Measurements from ENCODE around the gene GP9. TPM values are rescaled to one million over a fixed set of nuclear protein-coding genes. Genes with fewer than 3 reads are reported as not detected.

Gene GP9
- total RNA-seq, 4 donors from 2014 or later: 0.35 TPM; not detected in 3

DNA sequence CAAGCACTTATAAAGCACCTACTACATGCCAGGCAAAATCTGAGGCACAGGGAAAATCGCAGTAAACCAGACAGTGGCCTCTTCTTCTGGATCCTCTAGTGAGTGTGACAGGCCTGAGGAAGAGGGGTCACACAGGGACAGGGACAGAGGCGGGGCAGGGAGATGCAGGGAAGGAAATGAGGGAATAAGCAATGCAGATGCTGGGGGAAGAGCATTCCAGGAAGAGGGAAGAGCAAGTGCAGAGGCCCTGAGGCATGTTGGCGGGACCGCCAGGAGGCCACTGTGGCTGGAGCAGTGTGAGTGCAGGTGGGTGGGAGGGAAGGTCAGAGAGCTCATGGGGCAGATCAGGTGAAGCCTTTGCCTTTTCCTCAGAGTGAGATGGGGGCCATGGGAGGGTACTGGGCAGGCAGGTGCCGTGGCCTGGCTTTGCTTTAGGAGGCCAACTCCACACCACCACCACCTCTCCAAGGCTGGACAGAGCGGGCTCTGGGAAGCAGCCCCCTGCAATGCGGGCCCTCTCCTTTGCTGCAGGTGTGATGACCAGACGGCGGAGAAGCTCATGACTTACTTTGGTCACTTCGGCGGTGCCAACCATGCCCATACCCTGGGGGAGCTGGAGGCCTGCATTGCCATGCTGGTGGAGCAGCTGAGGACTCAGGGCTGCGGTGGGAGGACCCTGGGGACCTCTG lies 26.8 kb upstream of the GP9 start:
- no peaks in the 10 kb centered on the region for H3K27me3 ChIP-seq
- intact Hi-C loops (cut with DNase I; ENCODE audit: low total_unique reads): no loop called here
- no peak for DNase-seq

DNA sequence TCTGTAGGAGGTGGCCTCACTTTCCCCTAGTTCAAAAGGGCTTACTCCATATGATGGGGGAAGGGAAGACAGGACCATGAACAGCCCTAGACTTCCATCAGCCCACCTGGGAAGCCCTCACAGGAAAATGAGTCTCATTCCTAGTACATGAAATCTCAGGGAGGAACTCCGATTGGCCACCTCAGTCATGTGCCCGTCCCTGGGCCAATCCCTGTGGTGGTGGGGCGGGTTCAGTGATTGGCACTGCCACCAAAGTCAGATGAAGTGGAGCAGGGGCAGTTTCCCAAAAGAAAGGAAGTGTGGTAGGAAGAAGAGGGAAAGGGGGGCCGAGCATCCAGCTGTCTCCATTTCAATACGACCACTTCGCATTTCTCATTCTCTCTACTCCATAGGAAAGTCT lies 25.9 kb upstream of the GP9 start:
- H3K36me3 ChIP-seq: no peaks in the 10 kb centered on the region
- H3K4me3 ChIP-seq: no peak overlapping the region
- no peaks in the 10 kb centered on the region for H3K4me1 ChIP-seq
- DNase-seq: no peak
- intact Hi-C loops (cut with DNase I; ENCODE audit: low total_unique reads): no loop called here
- no peaks in the 10 kb centered on the region for H3K9me3 ChIP-seq
- no peak overlapping the region for H3K27ac ChIP-seq
- no peaks in the 10 kb centered on the region for H3K27me3 ChIP-seq
- TF ChIP-seq, protein P1, sequence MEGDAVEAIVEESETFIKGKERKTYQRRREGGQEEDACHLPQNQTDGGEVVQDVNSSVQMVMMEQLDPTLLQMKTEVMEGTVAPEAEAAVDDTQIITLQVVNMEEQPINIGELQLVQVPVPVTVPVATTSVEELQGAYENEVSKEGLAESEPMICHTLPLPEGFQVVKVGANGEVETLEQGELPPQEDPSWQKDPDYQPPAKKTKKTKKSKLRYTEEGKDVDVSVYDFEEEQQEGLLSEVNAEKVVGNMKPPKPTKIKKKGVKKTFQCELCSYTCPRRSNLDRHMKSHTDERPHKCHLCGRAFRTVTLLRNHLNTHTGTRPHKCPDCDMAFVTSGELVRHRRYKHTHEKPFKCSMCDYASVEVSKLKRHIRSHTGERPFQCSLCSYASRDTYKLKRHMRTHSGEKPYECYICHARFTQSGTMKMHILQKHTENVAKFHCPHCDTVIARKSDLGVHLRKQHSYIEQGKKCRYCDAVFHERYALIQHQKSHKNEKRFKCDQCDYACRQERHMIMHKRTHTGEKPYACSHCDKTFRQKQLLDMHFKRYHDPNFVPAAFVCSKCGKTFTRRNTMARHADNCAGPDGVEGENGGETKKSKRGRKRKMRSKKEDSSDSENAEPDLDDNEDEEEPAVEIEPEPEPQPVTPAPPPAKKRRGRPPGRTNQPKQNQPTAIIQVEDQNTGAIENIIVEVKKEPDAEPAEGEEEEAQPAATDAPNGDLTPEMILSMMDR (IDR thresholded peaks at IDR 0.05): no peak
- TF ChIP-seq POLR2A (IDR thresholded peaks at IDR 0.05): no peak

More for the DNA sequence above, 26.8 kb upstream of the GP9 start:
- Histone ChIP-seq H3K4me1 (no peaks in the 10 kb centered on the region), H3K27ac (no peak overlapping the region), H3K36me3 (no peaks in the 10 kb centered on the region), H3K4me3 (no peak overlapping the region), H3K9me3 (no peaks in the 10 kb centered on the region)
- no peak for TF ChIP-seq POLR2A (IDR thresholded peaks at IDR 0.05)

DNA sequence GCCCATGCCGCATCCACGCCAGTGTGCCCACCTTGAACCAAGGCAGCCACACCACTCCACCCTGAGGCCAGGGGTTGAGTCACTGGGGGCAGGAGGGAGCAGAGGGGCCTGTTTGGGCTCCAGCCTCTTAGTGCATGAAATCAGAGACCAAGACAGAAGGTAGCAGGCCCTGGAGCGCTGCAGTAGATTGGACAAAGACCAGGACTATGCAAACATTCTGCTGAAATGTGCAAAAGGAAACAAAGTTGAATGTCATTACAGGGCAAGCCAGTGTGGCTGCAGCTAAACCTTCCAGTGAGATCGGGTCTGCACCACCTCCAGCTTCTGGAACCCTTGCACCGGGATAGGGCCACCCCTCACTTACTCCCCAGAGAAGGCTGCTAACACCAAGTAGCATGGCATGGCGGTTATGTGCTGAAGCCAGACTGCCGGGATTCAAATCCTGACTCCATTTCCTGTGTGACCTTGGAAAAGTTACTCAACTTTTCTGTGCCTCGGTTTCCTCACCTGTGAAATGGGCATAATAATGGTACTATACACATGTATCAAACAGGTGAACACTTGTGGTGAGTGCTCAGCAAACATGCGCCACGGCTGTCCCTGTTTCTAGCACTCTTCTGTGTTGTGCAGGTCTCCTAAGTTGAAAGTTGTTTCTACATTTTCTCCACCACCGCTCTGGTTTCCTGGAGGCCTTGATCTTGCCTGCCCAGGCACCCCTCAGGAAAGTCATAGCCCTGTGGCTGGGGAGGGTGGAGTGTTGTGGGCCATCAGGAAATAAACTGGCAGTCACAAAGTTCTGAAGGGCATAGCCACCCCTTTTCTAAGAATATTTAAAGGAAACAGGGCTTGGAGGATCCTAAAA lies 25.0 kb upstream of the GP9 start:
- Histone ChIP-seq H3K36me3 (no peaks in the 10 kb centered on the region), H3K27ac (no peak overlapping the region), H3K9me3 (no peaks in the 10 kb centered on the region), H3K4me3 (no peak overlapping the region), H3K27me3 (no peaks in the 10 kb centered on the region), H3K4me1 (no peaks in the 10 kb centered on the region)
- no peak for DNase-seq
- TF ChIP-seq, protein P1 (IDR thresholded peaks at IDR 0.05): no peak
- no peak for TF ChIP-seq POLR2A (IDR thresholded peaks at IDR 0.05)
- intact Hi-C loops (cut with DNase I; ENCODE audit: low total_unique reads): no loop called here

DNA sequence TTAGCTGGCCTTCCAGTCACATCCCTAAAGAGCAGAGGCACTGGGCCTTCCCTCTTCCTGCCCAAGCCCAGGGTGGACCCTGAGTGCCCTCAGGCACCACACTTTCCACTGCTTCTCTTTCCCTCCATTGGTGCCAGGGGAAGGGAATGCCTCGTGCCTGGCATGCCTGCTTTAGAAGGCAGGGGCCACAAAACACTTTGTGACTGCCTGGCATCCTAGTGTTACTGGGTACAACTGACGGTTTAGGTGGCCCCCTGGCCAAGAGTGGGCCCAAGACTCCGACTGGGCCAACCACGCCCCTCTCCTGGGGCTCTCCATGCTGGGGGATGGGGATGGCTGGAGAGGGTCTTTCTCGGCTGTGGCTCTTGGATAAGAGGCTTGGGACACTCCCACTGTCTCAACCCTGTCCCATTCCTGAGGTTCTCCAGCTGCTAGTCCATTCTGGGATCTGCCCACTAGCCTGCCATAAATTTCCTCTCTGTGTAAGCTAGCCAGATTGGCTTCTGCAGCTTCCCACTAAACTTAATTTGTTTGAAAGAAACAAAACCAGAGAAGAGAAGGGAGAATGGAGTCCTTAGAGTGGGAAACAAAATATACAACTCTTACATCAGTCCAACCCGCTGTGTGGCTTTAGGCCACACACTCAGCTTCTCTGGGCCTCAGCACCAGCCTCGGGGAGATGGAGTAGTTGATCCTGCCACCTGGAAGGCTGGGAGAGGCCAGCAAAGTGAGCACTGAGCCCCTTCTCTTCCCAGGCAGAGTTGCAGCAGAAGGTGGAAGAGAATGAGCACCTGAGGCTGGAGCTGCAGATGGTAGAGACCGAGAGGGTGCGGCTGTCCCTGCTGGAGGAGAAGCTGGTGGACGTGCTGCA lies 24.1 kb upstream of the GP9 start:
- no peaks in the 10 kb centered on the region for H3K4me1 ChIP-seq
- no peak overlapping the region for H3K4me3 ChIP-seq
- H3K36me3 ChIP-seq: no peaks in the 10 kb centered on the region
- intact Hi-C loops (cut with DNase I; ENCODE audit: low total_unique reads): no loop called here
- H3K27me3 ChIP-seq: no peaks in the 10 kb centered on the region
- DNase-seq: no peak
- no peak overlapping the region for H3K27ac ChIP-seq
- no peaks in the 10 kb centered on the region for H3K9me3 ChIP-seq
- no peak for TF ChIP-seq POLR2A (IDR thresholded peaks at IDR 0.05)
- TF ChIP-seq, protein P1 (IDR thresholded peaks at IDR 0.05): no peak

DNA sequence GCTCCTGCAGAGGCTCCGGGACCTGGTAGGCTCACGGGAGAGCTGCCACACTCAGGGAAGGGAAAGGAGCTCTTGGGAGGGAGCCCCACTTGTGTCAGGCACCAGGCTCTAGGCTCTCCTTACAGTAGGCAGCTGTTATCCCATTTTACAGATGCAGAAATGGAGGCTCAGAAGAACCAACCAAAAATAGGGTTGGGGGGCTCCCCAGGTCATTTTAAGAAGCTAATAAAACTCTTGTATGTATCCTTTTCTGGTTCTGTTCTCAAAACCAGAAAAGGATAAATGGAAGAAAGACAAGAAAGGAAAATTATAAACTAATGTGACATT lies 23.5 kb upstream of the GP9 start:
- H3K27me3 ChIP-seq: no peaks in the 10 kb centered on the region

More for the DNA sequence above, 23.5 kb upstream of the GP9 start:
- Histone ChIP-seq H3K36me3 (no peaks in the 10 kb centered on the region), H3K9me3 (no peaks in the 10 kb centered on the region), H3K4me1 (no peaks in the 10 kb centered on the region), H3K4me3 (no peak overlapping the region), H3K27ac (no peak overlapping the region)
- intact Hi-C loops (cut with DNase I; ENCODE audit: low total_unique reads): no loop called here
- DNase-seq: no peak
- TF ChIP-seq, protein P1 (IDR thresholded peaks at IDR 0.05): no peak
- TF ChIP-seq POLR2A (IDR thresholded peaks at IDR 0.05): no peak
